Measurements from ENCODE around the gene PKD1.
"Not testable (repeated sequence)": the region's sequence is repeated elsewhere in the genome, so short reads cannot be mapped to it uniquely, and the experiment has no call there.

PKD1 gene

GRCh38 chr16:2114885-2115590, 20.7 kb downstream of the PKD1 start:
- DNase-seq; in situ Hi-C loops (cut with MboI; ENCODE audit: low pct_unique_long_range_greater_than_20kb, low sequenced_read_pairs): not testable (repeated sequence)

DNA sequence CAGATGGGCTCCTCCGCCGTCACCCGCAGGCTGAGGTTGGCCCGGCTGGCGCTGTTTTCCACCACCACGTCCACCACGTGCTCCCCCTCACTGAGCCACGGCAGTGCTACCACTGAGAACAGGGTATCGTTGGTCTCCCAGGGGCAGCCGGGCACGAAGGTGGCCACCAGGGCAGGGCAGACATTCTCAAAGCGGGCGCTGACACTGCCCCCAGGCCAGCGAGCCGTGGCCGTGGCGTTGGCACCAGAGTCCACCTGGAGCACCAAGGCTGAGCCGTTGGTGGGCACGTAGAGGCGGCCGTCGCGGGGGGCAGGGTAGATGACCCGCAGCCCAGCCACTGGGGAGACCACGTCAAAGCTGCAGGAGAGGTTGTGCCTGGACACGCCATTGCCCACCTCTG, 21.5 kb downstream of the PKD1 start:
- DNase-seq; in situ Hi-C loops (cut with MboI; ENCODE audit: low pct_unique_long_range_greater_than_20kb, low sequenced_read_pairs): not testable (repeated sequence)

DNA sequence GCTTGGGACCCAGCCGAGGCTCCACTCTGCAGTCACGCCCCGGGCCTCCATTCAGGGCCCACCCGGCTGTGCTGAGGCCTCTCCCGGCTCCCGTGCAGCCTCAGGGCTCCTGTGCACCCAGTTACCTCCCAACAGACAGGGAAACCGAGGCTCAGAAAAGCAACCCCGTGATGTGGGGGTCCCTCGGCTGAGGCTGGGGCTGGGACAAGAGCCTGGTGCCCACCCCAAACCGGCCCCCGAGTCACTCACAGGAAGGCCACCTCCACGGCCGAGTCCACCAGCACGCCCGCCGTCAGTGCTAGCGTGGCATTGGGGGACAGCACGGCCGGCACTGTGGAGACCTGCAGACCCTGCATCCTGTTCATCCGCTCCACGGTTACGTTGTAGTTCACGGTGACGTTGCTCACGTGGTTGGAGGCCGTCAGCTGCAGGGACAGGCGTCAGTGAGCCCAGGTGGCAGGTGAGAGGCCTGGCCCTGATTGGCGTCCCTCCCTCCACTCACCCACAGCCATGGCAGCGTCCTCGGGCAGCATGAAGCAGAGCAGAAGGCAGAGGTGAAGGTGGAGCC, 23.1 kb downstream of the PKD1 start:
- in situ Hi-C loops (cut with MboI; ENCODE audit: low pct_unique_long_range_greater_than_20kb, low sequenced_read_pairs); DNase-seq: not testable (repeated sequence)

DNA sequence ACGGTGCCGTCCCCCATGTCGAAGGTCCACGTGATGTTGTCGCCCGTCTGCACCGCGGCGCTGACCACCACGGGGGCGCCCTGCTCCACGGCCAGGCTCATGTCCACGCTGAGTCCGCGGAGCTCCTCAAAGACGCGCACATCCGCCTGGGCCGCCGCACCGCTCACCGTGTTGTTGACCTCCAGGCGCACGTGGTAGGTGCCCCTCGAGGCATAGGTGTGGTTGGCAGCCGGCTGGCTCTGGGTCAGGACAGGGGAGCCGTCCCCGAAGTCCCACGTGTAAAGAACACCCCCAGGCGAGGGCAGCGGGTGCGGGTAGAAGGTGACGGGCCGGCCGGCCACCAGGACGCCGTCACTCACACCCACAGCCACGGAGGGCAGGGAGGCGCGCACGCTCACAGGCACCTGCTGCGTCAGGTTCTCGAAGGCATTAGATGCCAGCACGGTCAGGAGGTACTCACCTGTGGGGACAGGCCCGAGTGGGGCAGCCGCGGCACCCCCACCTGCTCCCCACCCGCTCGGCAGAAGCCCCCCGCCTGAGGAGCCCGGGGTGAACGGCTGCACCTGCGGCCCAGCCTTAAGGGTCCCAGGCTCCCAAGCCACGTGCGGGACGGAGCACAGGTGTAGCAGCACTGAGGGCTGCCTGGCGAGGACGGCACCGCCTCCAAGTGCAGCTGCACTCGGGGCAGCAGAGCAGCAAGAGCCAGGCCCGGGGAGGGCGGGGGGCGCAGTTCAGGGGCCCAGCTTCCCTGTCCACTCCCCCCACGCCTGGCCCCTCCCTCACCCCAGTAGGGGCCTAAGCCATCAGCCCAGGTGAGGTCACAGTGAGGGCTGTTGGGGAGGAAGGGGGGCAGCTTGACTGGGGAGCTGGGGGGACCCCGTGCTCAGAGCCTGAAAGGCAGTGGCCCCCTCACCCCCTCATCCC, 24.0 kb downstream of the PKD1 start:
- in situ Hi-C loops (cut with MboI; ENCODE audit: low pct_unique_long_range_greater_than_20kb, low sequenced_read_pairs); DNase-seq: not testable (repeated sequence)

- DNase-seq; in situ Hi-C loops (cut with MboI; ENCODE audit: low pct_unique_long_range_greater_than_20kb, low sequenced_read_pairs): not testable (repeated sequence)
Observed at GRCh38 chr16:2111009-2111353, 24.7 kb downstream of the PKD1 start.

- in situ Hi-C loops (cut with MboI; ENCODE audit: low pct_unique_long_range_greater_than_20kb, low sequenced_read_pairs); DNase-seq: not testable (repeated sequence)
Observed at GRCh38 chr16:2110332-2111008, 25.2 kb downstream of the PKD1 start.

GRCh38 chr16:2109872-2110271, 25.8 kb downstream of the PKD1 start:
- in situ Hi-C loops (cut with MboI; ENCODE audit: low pct_unique_long_range_greater_than_20kb, low sequenced_read_pairs); DNase-seq: not testable (repeated sequence)

- in situ Hi-C loops (cut with MboI; ENCODE audit: low pct_unique_long_range_greater_than_20kb, low sequenced_read_pairs); DNase-seq: not testable (repeated sequence)
Observed at GRCh38 chr16:2109271-2109580, 26.5 kb downstream of the PKD1 start.

- in situ Hi-C loops (cut with MboI; ENCODE audit: low pct_unique_long_range_greater_than_20kb, low sequenced_read_pairs); DNase-seq: not testable (repeated sequence)
Observed at GRCh38 chr16:2108446-2109270, 27.0 kb downstream of the PKD1 start.

DNA sequence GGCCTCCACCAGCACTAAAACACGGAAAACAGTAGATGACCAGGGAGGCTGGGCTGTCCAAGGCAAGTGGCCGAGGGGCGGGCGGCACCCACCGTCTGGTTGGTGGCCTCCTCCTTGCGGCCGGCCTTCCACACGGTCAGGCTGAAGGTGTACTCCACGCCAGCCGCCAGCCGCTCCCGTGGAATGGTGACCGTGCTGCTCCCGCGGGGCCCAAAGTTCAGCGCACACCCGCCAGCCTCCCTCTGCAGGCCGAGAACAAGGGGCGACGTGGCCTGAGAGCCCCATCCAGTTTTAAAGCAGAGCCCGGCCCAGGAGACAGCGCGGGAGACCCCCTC, 27.9 kb downstream of the PKD1 start:
- in situ Hi-C loops (cut with MboI; ENCODE audit: low pct_unique_long_range_greater_than_20kb, low sequenced_read_pairs); DNase-seq: not testable (repeated sequence)

- DNase-seq; in situ Hi-C loops (cut with MboI; ENCODE audit: low pct_unique_long_range_greater_than_20kb, low sequenced_read_pairs): not testable (repeated sequence)
Observed at GRCh38 chr16:2107121-2107790, 28.4 kb downstream of the PKD1 start.

- DNase-seq; in situ Hi-C loops (cut with MboI; ENCODE audit: low pct_unique_long_range_greater_than_20kb, low sequenced_read_pairs): not testable (repeated sequence)
Observed at GRCh38 chr16:2106211-2106610, 29.5 kb downstream of the PKD1 start.

GRCh38 chr16:2105769-2106168, 29.9 kb downstream of the PKD1 start:
- DNase-seq; in situ Hi-C loops (cut with MboI; ENCODE audit: low pct_unique_long_range_greater_than_20kb, low sequenced_read_pairs): not testable (repeated sequence)

DNA sequence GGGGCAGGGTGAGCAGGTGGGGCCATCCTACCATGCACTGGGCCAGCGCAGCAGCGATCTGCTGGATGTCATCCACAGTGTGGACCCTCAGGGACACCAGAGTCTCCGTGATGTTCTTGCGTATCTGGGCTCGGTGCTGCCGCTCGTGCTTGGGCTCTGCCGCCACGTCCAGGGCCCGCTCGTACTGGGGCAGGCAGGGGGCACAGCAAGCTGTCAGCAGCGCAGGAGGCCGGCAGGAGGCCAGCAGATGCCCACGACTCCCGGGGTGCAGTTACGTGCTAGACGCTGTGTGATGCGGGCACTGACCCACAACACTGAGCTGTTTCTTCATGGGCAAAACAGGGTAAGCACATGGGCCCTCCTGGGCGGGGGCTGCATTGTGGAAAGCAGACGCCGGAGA, 30.4 kb downstream of the PKD1 start:
- in situ Hi-C loops (cut with MboI; ENCODE audit: low pct_unique_long_range_greater_than_20kb, low sequenced_read_pairs); DNase-seq: not testable (repeated sequence)

DNA sequence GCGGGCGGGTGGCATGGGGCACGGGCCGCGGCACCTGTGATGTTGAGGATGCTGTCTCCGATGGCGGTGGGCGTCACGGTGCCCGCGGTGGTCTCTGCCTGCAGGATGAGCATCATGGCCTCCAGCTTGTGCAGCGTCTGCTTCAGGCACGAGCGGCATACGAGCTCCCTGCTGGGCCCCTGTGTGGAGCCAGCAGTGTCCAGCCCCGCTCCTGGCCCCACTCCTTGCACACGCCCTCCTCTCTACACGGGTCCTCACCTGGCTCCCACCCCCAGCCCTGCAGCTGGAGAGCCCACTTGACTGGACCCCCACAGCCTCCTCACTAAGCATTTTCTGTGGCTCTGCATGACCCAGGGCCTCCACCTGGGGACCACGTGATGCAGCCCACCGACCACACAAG, 31.2 kb downstream of the PKD1 start:
- DNase-seq; in situ Hi-C loops (cut with MboI; ENCODE audit: low pct_unique_long_range_greater_than_20kb, low sequenced_read_pairs): not testable (repeated sequence)

DNA sequence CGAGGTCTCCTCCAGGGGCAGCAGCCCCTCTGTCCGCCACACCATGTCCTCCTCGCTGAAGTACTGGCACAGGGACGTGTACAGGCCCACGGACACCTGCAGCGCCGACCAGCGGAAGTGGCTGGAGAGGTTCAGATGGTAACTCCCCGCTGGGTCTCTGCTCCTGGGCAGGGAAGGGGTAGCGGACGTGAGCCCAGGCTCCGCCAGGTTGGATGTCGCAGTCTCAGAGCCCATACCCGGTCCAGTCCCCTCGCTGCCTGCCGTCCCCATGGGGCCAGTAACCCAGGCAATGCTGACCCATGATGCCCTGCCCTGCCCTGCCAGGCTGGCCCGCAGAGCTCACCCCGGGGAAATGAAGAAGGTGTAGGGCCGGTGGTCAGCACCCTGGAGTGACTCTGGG, 33.2 kb downstream of the PKD1 start:
- DNase-seq = no peak
- in situ Hi-C loops (cut with MboI; ENCODE audit: low pct_unique_long_range_greater_than_20kb, low sequenced_read_pairs) = no loop called here

GRCh38 chr16:2101581-2101980, 34.1 kb downstream of the PKD1 start:
- in situ Hi-C loops (cut with MboI; ENCODE audit: low pct_unique_long_range_greater_than_20kb, low sequenced_read_pairs); DNase-seq: not testable (repeated sequence)

DNA sequence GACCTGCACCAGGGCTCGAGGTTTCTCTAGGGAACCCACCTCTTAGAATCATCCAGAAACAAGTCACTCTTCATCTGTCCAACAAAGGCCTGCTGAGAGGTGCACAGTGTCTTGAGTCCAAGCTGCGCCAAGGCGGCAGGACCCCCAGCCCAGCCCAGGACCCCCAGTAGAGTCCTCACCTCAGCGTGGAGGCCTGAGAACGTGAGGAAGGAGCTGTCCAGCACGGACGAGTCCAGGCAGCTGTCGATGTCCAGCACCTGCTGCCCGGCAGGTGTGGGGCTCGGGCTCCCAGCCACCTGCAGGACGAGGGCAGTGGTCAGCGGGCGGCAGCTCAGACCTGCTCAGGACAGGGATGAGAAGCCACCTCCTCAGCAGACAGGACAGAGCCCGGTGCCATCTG, 38.0 kb downstream of the PKD1 start:
- DNase-seq; in situ Hi-C loops (cut with MboI; ENCODE audit: low pct_unique_long_range_greater_than_20kb, low sequenced_read_pairs): not testable (repeated sequence)

Measured in KBM-7 (cell line).